ENCODE data around the gene ITPR1.

GRCh38 chr3:4600493-4600892 lies 107.3 kb downstream of the ITPR1 start:
- TF ChIP-seq EZH2 (IDR thresholded peaks at IDR 0.05; ENCODE audit: low read depth, unreplicated experiment) (no peak), REST (IDR thresholded peaks at IDR 0.05; ENCODE audit: unreplicated experiment) (no peak), EZH2phosphoT487 (IDR thresholded peaks at IDR 0.05; ENCODE audit: unreplicated experiment) (no peak), CTCF (conservative IDR thresholded peaks at IDR 0.05; ENCODE audit: low read depth in 2 of 2) (no peak), CREB1 (CRISPR knock-in tag; IDR thresholded peaks at IDR 0.05; ENCODE audit: low read depth) (no peak)

All from GM23338 (cell line).